HG03039 (cell line): ENCODE data around the gene SYNE1.
A peak's percentile ranks its signal among the peaks of the same experiment; 100 is the strongest.
"Not testable (repeated sequence)": the region's sequence is repeated elsewhere in the genome, so short reads cannot be mapped to it uniquely, and the experiment has no call there.

ENCODE experiments used
- ATAC-seq: cut with Tn5 transposase; IDR thresholded peaks from one replicate; pipeline ENCODE4 v1.9.1; 2021; ENCODE audit warnings: mild to moderate bottlenecking, moderate library complexity; ENCODE audit not compliant: unreplicated experiment

The SYNE1 gene

DNA sequence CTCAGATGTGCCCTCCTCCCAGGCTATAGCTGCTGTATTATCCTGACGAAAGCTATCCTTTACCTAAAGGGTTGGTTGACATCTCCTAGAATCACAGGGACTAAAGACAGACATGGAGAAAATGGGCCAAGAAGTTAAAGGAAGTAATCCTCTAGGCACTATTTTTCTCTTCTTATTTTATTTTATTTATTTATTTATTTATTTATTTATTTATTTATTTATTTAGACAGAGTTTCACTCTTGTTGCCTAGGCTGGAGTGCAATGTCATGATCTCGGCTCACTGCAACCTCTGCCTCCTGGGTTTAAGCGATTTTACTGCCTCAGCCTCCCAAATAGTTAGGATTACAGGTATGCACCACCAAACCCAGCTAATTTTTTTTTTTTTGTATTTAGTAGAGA, 309.0 kb downstream of the SYNE1 start:
- ATAC-seq = not testable (repeated sequence)

DNA sequence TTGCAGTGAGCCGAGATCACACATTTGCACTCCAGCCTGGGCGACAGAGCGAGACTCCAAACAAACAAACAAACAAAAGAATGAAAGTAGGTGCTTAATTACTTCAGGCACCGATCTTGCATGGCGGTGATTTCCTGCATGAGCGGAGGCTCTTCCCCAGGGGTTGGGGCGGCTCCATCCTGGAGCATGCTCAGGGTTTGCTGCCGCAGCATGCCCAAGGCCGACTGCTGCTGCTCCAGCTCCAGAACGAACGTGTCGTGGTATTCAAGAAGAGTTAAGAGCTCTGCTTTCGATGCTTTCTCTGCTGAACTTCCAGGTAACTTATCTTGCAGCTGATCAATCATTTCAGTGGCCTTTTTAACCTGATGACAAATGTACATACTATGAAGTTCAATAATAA, 313.8 kb downstream of the SYNE1 start:
- no peak for ATAC-seq

DNA sequence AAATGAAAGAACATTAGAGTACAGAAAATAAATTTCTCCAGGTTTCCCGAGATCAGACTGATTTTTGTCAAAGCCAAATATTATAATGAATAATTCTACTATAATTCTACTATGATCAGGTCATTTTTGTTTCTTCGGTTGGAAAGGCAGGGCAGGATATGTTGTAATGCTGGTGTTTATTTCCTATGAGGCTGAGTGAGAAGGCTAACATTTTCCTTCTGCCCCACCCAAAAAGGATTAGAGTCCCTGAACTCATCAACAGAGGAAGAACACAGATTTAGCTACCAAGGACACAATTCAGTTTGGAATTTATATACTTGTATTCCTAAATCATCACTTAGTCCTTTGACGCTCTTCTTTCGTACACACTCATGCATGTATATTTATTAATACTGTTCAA, 318.9 kb downstream of the SYNE1 start:
- ATAC-seq = no peak

DNA sequence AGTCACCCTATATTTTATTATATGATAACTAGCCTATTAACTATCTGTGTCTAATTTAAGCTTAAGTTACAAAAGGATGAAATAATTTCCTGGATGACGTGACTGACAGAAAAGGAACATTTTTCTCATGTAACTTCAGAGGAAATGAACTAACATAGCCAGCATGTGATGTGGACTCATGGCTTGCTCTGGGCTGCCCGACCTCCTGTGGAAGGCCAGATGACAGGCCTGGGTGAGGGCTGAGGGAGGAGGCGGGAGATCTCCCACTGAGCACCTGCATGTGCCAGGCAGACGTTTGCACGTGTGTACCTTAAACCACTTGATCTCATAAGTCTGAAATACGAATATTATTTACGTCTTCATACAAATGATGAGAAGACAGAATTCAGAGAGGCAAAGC, 321.1 kb downstream of the SYNE1 start:
- ATAC-seq = no peak

DNA sequence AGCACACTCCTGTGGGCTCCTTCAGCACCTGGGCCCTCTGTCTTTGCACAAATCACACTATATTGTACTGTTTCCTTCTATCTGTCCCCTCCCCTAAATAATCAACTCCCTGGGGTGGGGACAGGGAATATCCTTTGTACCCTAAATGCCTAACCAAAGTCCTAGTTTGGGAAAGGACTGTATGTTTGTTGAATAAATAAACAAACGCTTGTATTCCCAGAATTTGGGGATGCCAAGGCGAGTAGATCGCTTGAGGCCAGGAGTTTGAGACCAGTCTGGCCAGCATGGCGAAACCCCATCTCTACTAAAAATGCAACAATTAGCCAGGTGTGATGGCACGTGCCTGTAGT, 322.7 kb downstream of the SYNE1 start:
- no peak for ATAC-seq

DNA sequence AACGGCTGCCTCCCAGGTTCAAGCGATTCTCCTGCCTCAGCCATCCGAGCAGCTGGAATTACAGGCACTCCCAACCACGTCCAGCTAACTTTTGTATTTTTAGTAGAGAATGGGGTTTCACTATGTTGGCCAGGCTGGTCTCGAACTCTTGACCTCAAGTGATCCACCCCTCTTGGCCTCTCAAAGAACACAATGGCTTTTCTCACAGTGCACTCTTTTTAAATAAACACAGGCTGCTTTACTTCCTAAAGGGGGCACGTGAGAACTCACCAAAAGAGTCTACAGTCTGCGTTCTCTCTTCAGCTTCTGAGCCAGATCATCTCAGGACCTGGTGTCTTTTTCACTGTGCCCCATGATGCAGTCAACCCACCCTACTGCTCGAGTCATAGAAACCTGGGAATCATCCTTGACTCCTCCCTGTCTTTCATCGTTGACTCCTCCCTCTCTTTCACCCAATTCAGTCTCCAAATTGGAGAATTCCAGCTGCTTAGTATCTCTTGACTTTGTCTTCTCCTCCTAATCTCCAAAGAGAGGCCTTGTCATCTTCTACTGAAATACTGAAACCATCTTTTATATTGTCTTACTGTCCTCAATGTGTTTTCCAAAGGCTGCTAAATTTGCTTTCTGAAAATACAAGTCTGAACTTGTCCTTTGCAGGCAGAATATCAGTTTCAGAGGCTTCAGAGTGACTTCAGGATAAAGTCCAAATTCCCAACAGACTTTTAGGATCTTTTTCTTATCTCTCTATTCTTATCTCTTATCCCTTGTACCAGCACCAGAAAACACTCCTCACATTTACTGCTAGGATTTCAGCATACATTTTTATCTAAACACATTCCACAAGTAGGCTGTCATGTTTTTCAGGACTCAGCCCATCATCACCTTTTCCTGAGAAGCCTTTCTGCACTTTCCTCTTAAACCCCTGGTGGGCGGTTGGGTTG, 323.4 kb downstream of the SYNE1 start:
- ATAC-seq = no peak

DNA sequence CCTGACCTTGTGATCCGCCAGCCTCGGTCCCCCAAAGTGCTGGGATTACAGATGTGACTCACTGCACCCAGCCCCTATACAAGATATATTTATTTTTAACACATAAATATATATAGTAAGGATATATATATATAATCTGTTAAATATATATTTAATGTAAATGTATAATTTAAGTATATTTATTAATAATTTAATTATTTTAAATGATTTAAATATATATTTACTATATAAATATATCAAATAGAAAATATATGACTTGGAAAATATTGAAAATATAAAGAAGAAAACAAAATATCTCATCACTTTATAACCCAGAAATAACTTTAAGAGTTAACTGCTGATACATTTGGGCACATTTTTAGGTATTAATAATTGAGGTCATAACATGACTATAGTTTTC, 324.7 kb downstream of the SYNE1 start:
- no peak for ATAC-seq

GRCh38 chr6:152310371-152310954, 326.7 kb downstream of the SYNE1 start:
- ATAC-seq = no peak

GRCh38 chr6:152309648-152310047, 327.5 kb downstream of the SYNE1 start:
- no peak for ATAC-seq

GRCh38 chr6:152309006-152309405, 328.2 kb downstream of the SYNE1 start:
- no peak for ATAC-seq

DNA sequence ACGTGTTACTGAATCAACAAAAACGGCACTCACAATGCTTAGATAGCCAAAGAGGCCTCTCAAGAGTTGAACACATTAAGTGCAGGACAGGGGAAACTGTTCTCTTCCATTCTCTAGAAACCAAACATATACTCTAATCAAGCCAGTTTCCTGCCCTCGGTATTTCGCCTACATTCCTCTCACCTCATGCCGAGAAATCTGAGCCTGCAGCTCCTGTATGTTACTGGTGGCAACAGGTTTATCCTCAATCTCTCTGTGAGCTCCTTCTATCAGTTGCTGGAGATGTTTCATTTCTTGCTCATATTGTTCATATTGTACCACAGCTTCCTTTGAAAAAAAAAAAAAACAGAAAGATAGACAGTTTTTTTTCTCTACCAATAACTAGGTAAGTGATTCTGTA, 328.9 kb downstream of the SYNE1 start:
- no peak for ATAC-seq

- ATAC-seq = no peak
These were observed 331.5 kb downstream of the SYNE1 start for GRCh38 chr6:152305672-152306071.

GRCh38 chr6:152301765-152302568, 335.2 kb downstream of the SYNE1 start:
- peak; percentile 94 for ATAC-seq

DNA sequence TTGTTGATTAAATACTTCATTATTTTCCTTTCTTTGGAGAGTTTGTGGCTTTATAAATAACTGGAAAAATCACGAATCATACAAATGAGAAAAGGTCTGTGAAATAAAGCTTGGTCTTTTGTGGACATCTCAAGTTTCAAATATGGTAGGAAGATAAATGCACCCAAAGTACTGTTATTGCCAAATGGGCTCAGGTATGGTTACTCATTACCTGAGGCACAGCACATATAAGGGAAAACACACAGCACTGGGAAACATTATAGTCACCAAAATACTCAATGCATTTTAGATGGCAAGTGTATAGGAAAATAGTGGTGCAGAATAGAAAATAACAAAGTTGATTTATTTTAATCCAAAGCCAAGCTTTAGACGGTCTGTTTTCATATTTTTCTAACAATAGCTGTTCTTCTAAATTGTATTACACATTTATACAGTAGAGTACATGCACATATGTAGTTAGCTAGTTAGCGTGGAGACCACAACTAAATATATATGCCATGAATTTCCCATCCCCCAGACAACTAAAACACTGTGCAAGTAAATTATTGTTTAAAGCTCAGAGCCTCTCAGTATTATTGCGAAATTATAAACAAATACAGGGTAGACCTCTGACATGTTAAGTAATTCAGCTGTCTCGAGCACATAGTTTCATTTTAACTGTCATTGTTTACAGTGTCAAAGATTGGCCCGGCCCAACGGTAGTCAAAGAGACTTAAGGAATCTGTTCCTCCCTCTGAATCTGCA, 336.0 kb downstream of the SYNE1 start:
- ATAC-seq = peak; percentile 19

DNA sequence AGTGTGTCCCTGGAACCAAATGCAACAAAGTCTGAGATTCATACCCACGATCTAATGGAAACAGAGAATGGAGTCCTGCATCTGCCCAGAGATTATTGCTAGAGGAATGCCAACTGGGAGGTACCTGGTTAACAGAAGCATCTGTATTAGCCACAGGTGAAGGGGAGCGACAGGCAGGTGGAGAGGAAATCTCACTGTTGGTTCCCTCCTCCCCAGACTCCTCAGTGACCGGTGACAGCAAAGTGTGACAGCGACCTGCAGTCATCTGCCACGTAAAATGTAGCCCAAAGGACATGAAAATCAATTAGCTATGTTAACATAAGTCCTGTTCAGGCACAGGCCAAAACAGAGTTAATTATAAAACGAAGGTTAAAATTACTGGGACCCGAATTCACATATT, 336.6 kb downstream of the SYNE1 start:
- ATAC-seq = no peak

DNA sequence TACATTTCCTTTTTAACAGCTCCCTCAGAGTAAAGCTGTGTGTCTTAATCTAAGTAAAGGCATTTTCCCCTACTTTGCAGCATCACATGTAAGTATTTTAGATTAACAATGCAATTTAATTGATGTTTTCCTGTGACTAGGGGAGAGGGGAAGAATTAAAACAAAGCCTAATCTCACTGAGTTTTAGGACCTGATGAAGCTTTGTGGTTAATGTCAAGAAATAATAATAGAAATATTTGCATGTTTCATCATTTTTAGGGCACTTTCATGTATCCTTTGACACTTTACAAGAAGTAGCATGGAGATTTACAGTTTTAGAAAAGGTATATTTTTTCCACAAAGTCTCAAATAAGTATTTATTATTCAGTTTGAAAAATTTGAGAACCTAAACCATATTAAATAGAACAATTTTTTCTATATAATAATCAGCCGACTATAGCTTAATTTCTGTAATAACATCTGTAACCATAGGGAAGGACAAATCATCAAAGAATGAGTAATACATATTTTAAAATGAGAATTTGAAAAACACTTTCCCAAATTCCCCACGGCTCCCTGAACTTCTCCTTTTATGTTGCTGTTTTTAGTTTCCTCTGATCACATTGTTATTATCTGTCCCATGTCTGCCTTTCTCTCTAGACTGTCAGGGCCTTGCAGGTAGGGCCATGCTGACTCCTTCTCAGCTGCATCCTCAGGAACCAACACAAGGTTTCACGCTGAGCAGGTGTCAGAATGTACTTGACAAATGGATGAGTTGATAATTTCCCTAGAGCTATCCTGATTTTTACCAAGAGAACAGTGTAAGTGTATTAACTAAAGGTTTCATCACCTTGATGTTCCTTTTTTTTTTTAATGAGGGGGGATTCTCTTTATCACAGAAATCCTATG, 338.1 kb downstream of the SYNE1 start:
- no peak for ATAC-seq

DNA sequence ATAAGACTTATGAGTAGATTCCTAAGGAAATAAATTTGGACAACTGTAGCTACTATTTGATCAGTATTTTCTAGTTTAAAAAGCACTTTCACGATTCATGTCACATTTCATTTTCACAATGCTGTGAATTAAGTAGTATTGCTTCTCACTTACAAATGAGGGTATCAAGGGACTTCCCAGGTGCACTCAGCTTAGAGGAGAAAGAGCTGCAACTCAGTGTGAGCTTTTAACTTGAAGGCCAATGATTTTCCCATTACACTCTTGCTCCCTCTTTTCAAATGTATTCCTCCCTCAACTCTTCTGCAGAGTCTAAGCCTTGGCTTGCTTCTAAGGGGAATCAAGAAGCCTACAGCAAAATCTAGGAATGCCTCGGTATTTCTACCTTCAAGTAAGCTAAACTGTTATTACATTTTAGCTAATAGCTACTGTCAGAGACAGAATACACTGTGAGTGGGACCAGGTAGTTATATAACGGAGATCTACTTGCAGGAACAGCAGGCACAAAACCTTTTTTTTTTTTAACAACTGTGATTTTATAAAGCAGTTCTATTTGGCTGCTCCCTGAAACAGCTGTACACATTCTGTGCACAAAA, 339.0 kb downstream of the SYNE1 start:
- ATAC-seq = no peak

GRCh38 chr6:152296648-152297376, 340.4 kb downstream of the SYNE1 start:
- no peak for ATAC-seq

- no peak for ATAC-seq
These were observed 341.2 kb downstream of the SYNE1 start for GRCh38 chr6:152295920-152296319.
